A673 (cell line): ENCODE results near the gene PVALEF. TPM values are rescaled to one million over a fixed set of nuclear protein-coding genes. Genes with fewer than 3 reads are reported as not detected.

Source experiments
- BruUV-seq: library from RNA; stranded (reverse); fragments of 400-500 nt; replicated peaks from 2 replicates; lab custom pipeline; 2021; lab: Mats Ljungman, UMichigan
- CTCF ChIA-PET: fragments of 300-600 bp; sonication (Branson Sonifier 250); formaldehyde crosslinking; loops from one replicate; lab custom pipeline; 2022; ENCODE audit warnings: antibody characterized with exemption; lab: Charles Lee
- POLR2A ChIA-PET: fragments of 300-600 bp; sonication (Branson Sonifier 250); formaldehyde crosslinking; loops from one replicate; lab custom pipeline; 2022; ENCODE audit warnings: antibody characterized with exemption; ENCODE audit not compliant: low non-redundant PET; lab: Charles Lee
- DNase-seq: peaks from one replicate; pipeline ENCODE4 v3.0.0-alpha.2; 2015; ENCODE audit warnings: low spot score
- H3K27ac ChIP-seq: fragments of 200-600 bp; sonication (generic); 2 replicates; pipeline ENCODE4 v1.5.1; 2016; ENCODE audit warnings: mixed run types, low read depth, mild to moderate bottlenecking, mixed read lengths, antibody characterized with exemption, low read length; ENCODE audit not compliant: poor library complexity, severe bottlenecking
- H3K27me3 ChIP-seq: fragments of 200-600 bp; sonication (generic); replicated peaks from 2 replicates; pipeline ENCODE4 v1.6.1; 2017; ENCODE audit warnings: mixed run types, low read depth, mild to moderate bottlenecking, mixed read lengths, antibody characterized with exemption, low read length; ENCODE audit not compliant: insufficient read depth, poor library complexity
- H3K36me3 ChIP-seq: fragments of 200-600 bp; sonication (generic); 2 replicates; pipeline ENCODE4 v1.6.1; 2016; ENCODE audit warnings: mixed run types, mild to moderate bottlenecking, mixed read lengths, antibody characterized with exemption, low read length; ENCODE audit not compliant: insufficient read depth, poor library complexity, severe bottlenecking
- H3K4me1 ChIP-seq: fragments of 200-600 bp; sonication (generic); 2 replicates; pipeline ENCODE4 v1.6.1; 2017; ENCODE audit warnings: mixed run types, mild to moderate bottlenecking, mixed read lengths, antibody characterized with exemption, low read length; ENCODE audit not compliant: insufficient read depth, poor library complexity, severe bottlenecking
- H3K4me3 ChIP-seq: fragments of 200-600 bp; sonication (generic); 2 replicates; pipeline ENCODE4 v1.5.1; 2016; ENCODE audit warnings: low read depth, mixed run types, mild to moderate bottlenecking, mixed read lengths, low read length; ENCODE audit not compliant: poor library complexity, severe bottlenecking
- H3K9me3 ChIP-seq: fragments of 200-600 bp; sonication (generic); 2 replicates; pipeline ENCODE4 v1.6.1; 2016; ENCODE audit warnings: mixed run types, low read depth, mild to moderate bottlenecking, mixed read lengths, antibody characterized with exemption, low read length; ENCODE audit not compliant: poor library complexity, severe bottlenecking
- CTCF ChIP-seq: fragments of 300-800, 200-600 bp; sonication (generic); conservative IDR thresholded peaks from 2 replicates; pipeline ENCODE4 v1.5.1; 2017; ENCODE audit warnings: low read depth, mild to moderate bottlenecking, antibody characterized with exemption, low read length, moderate library complexity, mixed read lengths
- EZH2 ChIP-seq: fragments of 200-600 bp; sonication (generic); IDR thresholded peaks from 2 replicates; pipeline ENCODE4 v1.6.1; 2017; ENCODE audit warnings: borderline replicate concordance, low read depth, mild to moderate bottlenecking, mixed read lengths, antibody characterized with exemption, low read length; ENCODE audit not compliant: poor library complexity, severe bottlenecking
- intact Hi-C: fragments of 100-400 bp; cut with micrococcal nuclease; formaldehyde crosslinking; loops from one replicate; pipeline ENCODE4 v1.10.0; 2022; ENCODE audit not compliant: unreplicated experiment
- total RNA-seq: library from RNA; stranded (reverse); gene quantifications from 2 replicates; pipeline ENCODE4 v1.2.3, GENCODE V29; 2021

Gene PVALEF
- total RNA-seq, 1 experiment from 2014 or later, result not detected

- H3K9me3 ChIP-seq, result no peaks in the 10 kb centered on the region
- CTCF ChIA-PET, result no interaction called here
- H3K27me3 ChIP-seq, result no peaks in the 10 kb centered on the region
- H3K36me3 ChIP-seq, result no peaks in the 10 kb centered on the region
- H3K27ac ChIP-seq, result no peak overlapping the region
- intact Hi-C loops, result no loop called here
- TF ChIP-seq CTCF (no peak), EZH2 (no peak)
- H3K4me3 ChIP-seq, result no peak overlapping the region
- no peak for DNase-seq
- no TSS peak for BruUV-seq
- POLR2A ChIA-PET, result no interaction called here
- peaks cover 10% of the 10 kb centered on the region for H3K4me1 ChIP-seq
Measured at GRCh38 chr17:81164371-81165245, 699 bp upstream of the PVALEF start.

- Histone ChIP-seq H3K9me3 (no peaks in the 10 kb centered on the region), H3K36me3 (no peaks in the 10 kb centered on the region), H3K27ac (no peak within 1 kb of the TSS), H3K4me1 (peaks cover 10% of the 10 kb centered on the region), H3K4me3 (peak within 1 kb of the TSS; percentile 24), H3K27me3 (no peaks in the 10 kb centered on the region)
- TF ChIP-seq CTCF, result no peak
- TF ChIP-seq EZH2, result no peak
- no TSS peak for BruUV-seq
- ChIA-PET POLR2A (no interaction called here), CTCF (no interaction called here)
- intact Hi-C loops, result no loop called here
- DNase-seq, result no peak
Measured at GRCh38 chr17:81166033-81166492, 756 bp downstream of the PVALEF start, which contains the start of gene AATK. TSS of gene AATK (minus strand) at chr17:81166221. CDS start at chr17:81165992, 229 bp downstream.

GRCh38 chr17:81167194-81167524 lies 1.9 kb downstream of the PVALEF start:
- ChIA-PET CTCF (no interaction called here), POLR2A (no interaction called here)
- no peak for DNase-seq
- Histone ChIP-seq H3K36me3 (no peaks in the 10 kb centered on the region), H3K27ac (no peak overlapping the region), H3K27me3 (no peaks in the 10 kb centered on the region), H3K4me3 (no peak overlapping the region), H3K4me1 (peaks cover 10% of the 10 kb centered on the region), H3K9me3 (no peaks in the 10 kb centered on the region)
- TF ChIP-seq CTCF (no peak), EZH2 (no peak)
- BruUV-seq, result no TSS peak
- intact Hi-C loops, result no loop called here
